WTC11 (cell line): ENCODE results near the gene SLC8A2. TPM values are rescaled to one million over a fixed set of nuclear protein-coding genes. Genes with fewer than 3 reads are reported as not detected.

Experiments used
- ATAC-seq: fragments of 200-7000 bp; cut with Tn5 transposase; 2 replicates; pipeline ENCODE4 v1.10.0; 2021; ENCODE audit warnings: mild to moderate bottlenecking, moderate library complexity
- CTCF ChIA-PET: fragments of 300-600 bp; sonication (Branson Sonifier 250); formaldehyde crosslinking; loops from one replicate; lab custom pipeline; 2021; ENCODE audit warnings: antibody characterized with exemption; lab: Charles Lee
- POLR2A ChIA-PET: fragments of 350-600 bp; sonication (Branson Sonifier 250); formaldehyde crosslinking; loops from one replicate; lab custom pipeline; 2021; ENCODE audit warnings: antibody characterized with exemption; lab: Charles Lee
- DNase-seq: peaks from one replicate; pipeline ENCODE4 v3.0.0; 2021; ENCODE audit warnings: low spot score
- H3K27ac Mint-ChIP-seq: 2 replicates; pipeline ENCODE4 v1.8.0; 2021; ENCODE audit warnings: mixed read lengths
- H3K27me3 Mint-ChIP-seq: 2 replicates; pipeline ENCODE4 v1.8.0; 2021; ENCODE audit warnings: low read depth, mild to moderate bottlenecking, moderate library complexity, mixed read lengths
- H3K36me3 Mint-ChIP-seq: 2 replicates; pipeline ENCODE4 v1.8.0; 2021; ENCODE audit warnings: mixed read lengths
- H3K4me1 Mint-ChIP-seq: 2 replicates; pipeline ENCODE4 v1.8.0; 2022; ENCODE audit warnings: mixed read lengths
- H3K4me3 Mint-ChIP-seq: 2 replicates; pipeline ENCODE4 v1.8.0; 2021; ENCODE audit warnings: mild to moderate bottlenecking, moderate library complexity, mixed read lengths
- H3K9me3 Mint-ChIP-seq: 2 replicates; pipeline ENCODE4 v1.8.0; 2021; ENCODE audit warnings: mixed read lengths
- CBFB ChIP-seq: sonication (generic); formaldehyde crosslinking; IDR thresholded peaks from 2 replicates; pipeline ENCODE4 v1.8.1; 2022; ENCODE audit warnings: mild to moderate bottlenecking, low read depth, missing genetic modification reagents
- JAZF1 ChIP-seq: fragments of 250-450 bp; sonication (Bioruptor Pico); IDR thresholded peaks from 2 replicates; pipeline ENCODE4 v1.9.0; 2021; ENCODE audit warnings: moderate library complexity, mild to moderate bottlenecking, inconsistent platforms
- NFATC4 ChIP-seq: fragments of 250-450 bp; sonication (Bioruptor Pico); IDR thresholded peaks from 2 replicates; pipeline ENCODE4 v1.9.0; 2021; ENCODE audit warnings: mild to moderate bottlenecking
- NR2C2 ChIP-seq: sonication (generic); formaldehyde crosslinking; IDR thresholded peaks from 2 replicates; pipeline ENCODE4 v1.8.0; 2022; ENCODE audit warnings: mild to moderate bottlenecking, missing genetic modification reagents
- OVOL2 ChIP-seq: fragments of 250-450 bp; sonication (Bioruptor Pico); IDR thresholded peaks from 2 replicates; pipeline ENCODE4 v1.9.0; 2021; ENCODE audit warnings: mild to moderate bottlenecking, borderline replicate concordance
- SP1 ChIP-seq: sonication (generic); formaldehyde crosslinking; conservative IDR thresholded peaks from 2 replicates; pipeline ENCODE4 v1.8.1; 2022; ENCODE audit warnings: missing genetic modification reagents
- TP53 ChIP-seq: sonication (generic); formaldehyde crosslinking; IDR thresholded peaks from 2 replicates; pipeline ENCODE4 v1.8.1; 2023; ENCODE audit warnings: mild to moderate bottlenecking, missing genetic modification reagents
- ZBTB21 ChIP-seq: sonication (generic); formaldehyde crosslinking; IDR thresholded peaks from 2 replicates; pipeline ENCODE4 v1.8.1; 2023; ENCODE audit warnings: mild to moderate bottlenecking, missing genetic modification reagents, borderline replicate concordance
- ZNF671 ChIP-seq: fragments of 250-450 bp; sonication (Bioruptor Pico); IDR thresholded peaks from 2 replicates; pipeline ENCODE4 v1.8.0; 2021; ENCODE audit warnings: mild to moderate bottlenecking
- total RNA-seq: library from RNA; stranded (reverse); gene quantifications from 3 replicates; pipeline ENCODE4 v1.2.3, GENCODE V29; 2021
- TF ChIP-seq, protein P1 (sequence below): sonication (generic); formaldehyde crosslinking; IDR thresholded peaks from 2 replicates; pipeline ENCODE4 v1.8.0; 2023; ENCODE audit warnings: mild to moderate bottlenecking, missing genetic modification reagents
- TF ChIP-seq, protein P2 (sequence below): fragments of 200-600 bp; IDR thresholded peaks from 2 replicates; pipeline ENCODE4 v1.8.0; 2022; ENCODE audit warnings: antibody characterized with exemption
- TF ChIP-seq, protein P3 (sequence below): fragments of 250-450 bp; sonication (Bioruptor Pico); IDR thresholded peaks from 2 replicates; pipeline ENCODE4 v2.1.2; 2022; ENCODE audit warnings: mild to moderate bottlenecking, moderate library complexity
- TF ChIP-seq, protein P4 (sequence below): sonication (generic); formaldehyde crosslinking; conservative IDR thresholded peaks from 2 replicates; pipeline ENCODE4 v1.8.1; 2023; ENCODE audit warnings: mild to moderate bottlenecking, low read depth, missing genetic modification reagents, moderate library complexity
- TF ChIP-seq, protein P5 (sequence below): sonication (generic); formaldehyde crosslinking; IDR thresholded peaks from 2 replicates; pipeline ENCODE4 v1.8.1; 2022; ENCODE audit warnings: mild to moderate bottlenecking, moderate library complexity, missing genetic modification reagents

The SLC8A2 gene
- total RNA-seq, 1 experiment from 2014 or later, result 6.5 TPM

DNA sequence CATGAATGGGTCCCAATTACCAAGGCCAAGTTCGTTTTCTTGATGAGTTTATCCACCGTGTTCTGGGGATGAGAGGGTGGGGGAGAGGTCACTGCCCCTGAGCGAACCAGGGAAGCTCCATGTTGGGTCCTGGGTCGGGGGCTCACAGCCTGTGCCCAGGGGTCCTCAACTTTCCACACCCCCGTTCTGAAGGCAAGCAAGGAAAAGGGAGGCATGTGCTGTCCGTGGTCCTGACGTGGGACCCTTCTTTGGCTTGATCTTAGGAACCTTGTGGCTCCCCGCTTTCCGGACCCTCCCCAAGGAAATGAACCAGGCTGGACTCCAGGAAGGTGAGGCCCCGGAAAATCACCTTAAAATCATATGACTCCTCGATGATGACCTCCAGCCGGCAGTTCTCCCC is 34.2 kb downstream of the SLC8A2 start:
- H3K9me3 Mint-ChIP-seq, result no peaks in the 10 kb centered on the region
- POLR2A ChIA-PET, result interaction anchor here (0.9 kb wide), 1 partner anchor 97 kb away, joined by 3 read pairs; no protein-coding TSS in a partner anchor
- H3K27ac Mint-ChIP-seq, result no peak overlapping the region
- no peak overlapping the region for H3K4me3 Mint-ChIP-seq
- no peak for TF ChIP-seq OVOL2 (CRISPR knock-in tag)
- TF ChIP-seq, protein P1, sequence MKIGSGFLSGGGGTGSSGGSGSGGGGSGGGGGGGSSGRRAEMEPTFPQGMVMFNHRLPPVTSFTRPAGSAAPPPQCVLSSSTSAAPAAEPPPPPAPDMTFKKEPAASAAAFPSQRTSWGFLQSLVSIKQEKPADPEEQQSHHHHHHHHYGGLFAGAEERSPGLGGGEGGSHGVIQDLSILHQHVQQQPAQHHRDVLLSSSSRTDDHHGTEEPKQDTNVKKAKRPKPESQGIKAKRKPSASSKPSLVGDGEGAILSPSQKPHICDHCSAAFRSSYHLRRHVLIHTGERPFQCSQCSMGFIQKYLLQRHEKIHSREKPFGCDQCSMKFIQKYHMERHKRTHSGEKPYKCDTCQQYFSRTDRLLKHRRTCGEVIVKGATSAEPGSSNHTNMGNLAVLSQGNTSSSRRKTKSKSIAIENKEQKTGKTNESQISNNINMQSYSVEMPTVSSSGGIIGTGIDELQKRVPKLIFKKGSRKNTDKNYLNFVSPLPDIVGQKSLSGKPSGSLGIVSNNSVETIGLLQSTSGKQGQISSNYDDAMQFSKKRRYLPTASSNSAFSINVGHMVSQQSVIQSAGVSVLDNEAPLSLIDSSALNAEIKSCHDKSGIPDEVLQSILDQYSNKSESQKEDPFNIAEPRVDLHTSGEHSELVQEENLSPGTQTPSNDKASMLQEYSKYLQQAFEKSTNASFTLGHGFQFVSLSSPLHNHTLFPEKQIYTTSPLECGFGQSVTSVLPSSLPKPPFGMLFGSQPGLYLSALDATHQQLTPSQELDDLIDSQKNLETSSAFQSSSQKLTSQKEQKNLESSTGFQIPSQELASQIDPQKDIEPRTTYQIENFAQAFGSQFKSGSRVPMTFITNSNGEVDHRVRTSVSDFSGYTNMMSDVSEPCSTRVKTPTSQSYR, result 0 out of 2 replicates have a peak, but pooled peaks have one; percentile 54
- DNase-seq (no peak), ATAC-seq (no peak)
- H3K27me3 Mint-ChIP-seq, result peaks cover 12% of the 10 kb centered on the region
- peaks cover 8% of the 10 kb centered on the region for H3K4me1 Mint-ChIP-seq
- CTCF ChIA-PET, result interaction anchor here (0.8 to 4.5 kb wide), 9 partner anchors 46 to 275 kb away, joined by 3 to 94 read pairs (median 11); partner anchors contain the start of genes DHX34, EHD2, KPTN and NAPA
- H3K36me3 Mint-ChIP-seq, result no peaks in the 10 kb centered on the region

DNA sequence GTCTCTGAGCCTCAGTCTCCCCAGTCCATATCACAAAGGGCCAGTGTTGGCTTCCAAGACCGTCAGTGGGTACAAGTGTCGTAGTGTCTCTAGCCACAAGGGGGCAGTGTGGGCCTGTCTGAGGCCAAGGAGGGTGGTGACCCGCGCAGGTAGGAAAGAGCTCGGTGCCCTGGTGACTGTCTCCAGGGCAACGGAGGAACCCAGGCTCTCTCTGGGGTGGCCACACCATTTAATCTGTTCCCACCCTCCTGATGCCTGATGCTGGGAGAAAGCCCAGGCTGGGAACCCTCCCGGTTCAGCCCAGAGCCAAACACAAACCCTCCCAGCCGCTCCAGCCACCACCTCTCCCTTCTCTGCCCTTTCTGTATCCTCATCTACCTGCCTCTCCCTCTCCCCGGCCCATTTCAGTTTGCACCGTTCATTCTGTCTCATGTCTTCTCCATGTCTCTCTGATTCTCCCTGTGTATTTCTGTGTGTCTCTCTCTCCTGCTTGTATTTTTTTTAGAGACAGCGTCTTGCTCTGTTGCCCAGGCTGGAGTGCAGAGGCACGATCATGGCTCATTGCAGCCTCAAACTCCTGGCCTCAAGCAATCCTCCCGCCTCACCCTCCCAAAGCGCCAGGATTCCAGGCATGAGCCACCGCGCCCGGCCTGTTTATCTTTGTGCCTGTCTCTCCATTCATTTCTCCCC is 34.8 kb downstream of the SLC8A2 start:
- peak overlapping the region; percentile 66 for H3K27ac Mint-ChIP-seq
- peak; percentile 90 for DNase-seq
- POLR2A ChIA-PET, result interaction anchor here (0.6 to 1.0 kb wide), 3 partner anchors 35 to 47 kb away, joined by 3 to 4 read pairs (median 3); partner anchors contain the start of gene SLC8A2
- no peaks in the 10 kb centered on the region for H3K9me3 Mint-ChIP-seq
- H3K36me3 Mint-ChIP-seq, result no peaks in the 10 kb centered on the region; the same call in 1 of the 2 replicates
- TF ChIP-seq, protein P2, sequence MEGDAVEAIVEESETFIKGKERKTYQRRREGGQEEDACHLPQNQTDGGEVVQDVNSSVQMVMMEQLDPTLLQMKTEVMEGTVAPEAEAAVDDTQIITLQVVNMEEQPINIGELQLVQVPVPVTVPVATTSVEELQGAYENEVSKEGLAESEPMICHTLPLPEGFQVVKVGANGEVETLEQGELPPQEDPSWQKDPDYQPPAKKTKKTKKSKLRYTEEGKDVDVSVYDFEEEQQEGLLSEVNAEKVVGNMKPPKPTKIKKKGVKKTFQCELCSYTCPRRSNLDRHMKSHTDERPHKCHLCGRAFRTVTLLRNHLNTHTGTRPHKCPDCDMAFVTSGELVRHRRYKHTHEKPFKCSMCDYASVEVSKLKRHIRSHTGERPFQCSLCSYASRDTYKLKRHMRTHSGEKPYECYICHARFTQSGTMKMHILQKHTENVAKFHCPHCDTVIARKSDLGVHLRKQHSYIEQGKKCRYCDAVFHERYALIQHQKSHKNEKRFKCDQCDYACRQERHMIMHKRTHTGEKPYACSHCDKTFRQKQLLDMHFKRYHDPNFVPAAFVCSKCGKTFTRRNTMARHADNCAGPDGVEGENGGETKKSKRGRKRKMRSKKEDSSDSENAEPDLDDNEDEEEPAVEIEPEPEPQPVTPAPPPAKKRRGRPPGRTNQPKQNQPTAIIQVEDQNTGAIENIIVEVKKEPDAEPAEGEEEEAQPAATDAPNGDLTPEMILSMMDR, result peak; percentile 92
- TF ChIP-seq JAZF1, result no peak
- CTCF ChIA-PET, result interaction anchor here (0.6 to 4.5 kb wide), 69 partner anchors 9 to 378 kb away, joined by 3 to 98 read pairs (median 5); partner anchors contain the start of genes CCDC9, DHX34, EHD2 and INAFM1
- H3K4me1 Mint-ChIP-seq, result peaks cover 8% of the 10 kb centered on the region
- no peak overlapping the region for H3K4me3 Mint-ChIP-seq
- peak; percentile 90 for ATAC-seq
- H3K27me3 Mint-ChIP-seq, result peaks cover 15% of the 10 kb centered on the region

DNA sequence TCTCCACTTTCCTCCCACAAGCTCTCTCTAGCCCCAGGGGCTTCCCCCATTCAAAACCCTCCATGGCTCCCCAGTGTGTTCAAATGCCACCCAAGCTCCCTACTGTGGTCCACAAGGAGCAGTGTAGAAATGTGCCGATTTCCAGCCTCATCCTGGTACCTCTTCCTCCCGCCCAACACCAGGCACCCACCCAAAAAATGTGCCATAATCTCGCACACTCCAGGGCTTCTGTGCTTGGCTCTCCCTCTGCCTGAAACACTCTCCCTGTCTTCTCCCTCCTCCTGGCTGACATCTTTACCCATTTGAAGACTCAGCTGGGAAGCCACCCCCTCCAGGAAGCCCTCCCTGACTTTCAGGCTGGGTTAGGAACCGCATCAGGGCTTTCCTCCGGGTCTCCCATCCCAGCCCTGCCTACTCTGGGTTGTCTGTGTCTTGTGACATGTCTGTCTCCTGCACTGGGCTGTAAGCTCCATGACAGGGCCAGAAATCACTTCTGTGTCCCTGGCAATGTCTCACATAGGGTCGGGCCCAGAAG is 35.7 kb downstream of the SLC8A2 start:
- H3K36me3 Mint-ChIP-seq, result no peaks in the 10 kb centered on the region; the same call in 1 of the 2 replicates
- no peak for ATAC-seq
- H3K27me3 Mint-ChIP-seq, result peaks cover 24% of the 10 kb centered on the region
- no peak for TF ChIP-seq ZBTB21 (CRISPR knock-in tag)
- TF ChIP-seq, protein P3, sequence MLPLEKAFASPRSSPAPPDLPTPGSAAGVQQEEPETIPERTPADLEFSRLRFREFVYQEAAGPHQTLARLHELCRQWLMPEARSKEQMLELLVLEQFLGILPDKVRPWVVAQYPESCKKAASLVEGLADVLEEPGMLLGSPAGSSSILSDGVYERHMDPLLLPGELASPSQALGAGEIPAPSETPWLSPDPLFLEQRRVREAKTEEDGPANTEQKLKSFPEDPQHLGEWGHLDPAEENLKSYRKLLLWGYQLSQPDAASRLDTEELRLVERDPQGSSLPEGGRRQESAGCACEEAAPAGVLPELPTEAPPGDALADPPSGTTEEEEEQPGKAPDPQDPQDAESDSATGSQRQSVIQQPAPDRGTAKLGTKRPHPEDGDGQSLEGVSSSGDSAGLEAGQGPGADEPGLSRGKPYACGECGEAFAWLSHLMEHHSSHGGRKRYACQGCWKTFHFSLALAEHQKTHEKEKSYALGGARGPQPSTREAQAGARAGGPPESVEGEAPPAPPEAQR (CRISPR knock-in tag), result no peak
- TF ChIP-seq, protein P4, sequence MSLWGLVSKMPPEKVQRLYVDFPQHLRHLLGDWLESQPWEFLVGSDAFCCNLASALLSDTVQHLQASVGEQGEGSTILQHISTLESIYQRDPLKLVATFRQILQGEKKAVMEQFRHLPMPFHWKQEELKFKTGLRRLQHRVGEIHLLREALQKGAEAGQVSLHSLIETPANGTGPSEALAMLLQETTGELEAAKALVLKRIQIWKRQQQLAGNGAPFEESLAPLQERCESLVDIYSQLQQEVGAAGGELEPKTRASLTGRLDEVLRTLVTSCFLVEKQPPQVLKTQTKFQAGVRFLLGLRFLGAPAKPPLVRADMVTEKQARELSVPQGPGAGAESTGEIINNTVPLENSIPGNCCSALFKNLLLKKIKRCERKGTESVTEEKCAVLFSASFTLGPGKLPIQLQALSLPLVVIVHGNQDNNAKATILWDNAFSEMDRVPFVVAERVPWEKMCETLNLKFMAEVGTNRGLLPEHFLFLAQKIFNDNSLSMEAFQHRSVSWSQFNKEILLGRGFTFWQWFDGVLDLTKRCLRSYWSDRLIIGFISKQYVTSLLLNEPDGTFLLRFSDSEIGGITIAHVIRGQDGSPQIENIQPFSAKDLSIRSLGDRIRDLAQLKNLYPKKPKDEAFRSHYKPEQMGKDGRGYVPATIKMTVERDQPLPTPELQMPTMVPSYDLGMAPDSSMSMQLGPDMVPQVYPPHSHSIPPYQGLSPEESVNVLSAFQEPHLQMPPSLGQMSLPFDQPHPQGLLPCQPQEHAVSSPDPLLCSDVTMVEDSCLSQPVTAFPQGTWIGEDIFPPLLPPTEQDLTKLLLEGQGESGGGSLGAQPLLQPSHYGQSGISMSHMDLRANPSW, result no peak
- TF ChIP-seq, protein P5, sequence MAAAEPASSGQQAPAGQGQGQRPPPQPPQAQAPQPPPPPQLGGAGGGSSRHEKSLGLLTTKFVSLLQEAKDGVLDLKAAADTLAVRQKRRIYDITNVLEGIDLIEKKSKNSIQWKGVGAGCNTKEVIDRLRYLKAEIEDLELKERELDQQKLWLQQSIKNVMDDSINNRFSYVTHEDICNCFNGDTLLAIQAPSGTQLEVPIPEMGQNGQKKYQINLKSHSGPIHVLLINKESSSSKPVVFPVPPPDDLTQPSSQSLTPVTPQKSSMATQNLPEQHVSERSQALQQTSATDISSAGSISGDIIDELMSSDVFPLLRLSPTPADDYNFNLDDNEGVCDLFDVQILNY (CRISPR knock-in tag), result no peak
- no peak for TF ChIP-seq CBFB (CRISPR knock-in tag)
- TF ChIP-seq TP53 (CRISPR knock-in tag), result no peak
- no peak for TF ChIP-seq ZNF671 (CRISPR knock-in tag)
- TF ChIP-seq NFATC4, result no peak
- TF ChIP-seq, protein P2, result no peak
- TF ChIP-seq NR2C2 (CRISPR knock-in tag), result no peak
- TF ChIP-seq SP1 (CRISPR knock-in tag), result no peak
- no peak for DNase-seq
- H3K4me3 Mint-ChIP-seq, result no peak overlapping the region
- H3K9me3 Mint-ChIP-seq, result no peaks in the 10 kb centered on the region
- CTCF ChIA-PET, result interaction anchor here (0.9 to 4.5 kb wide), 29 partner anchors 8 to 300 kb away, joined by 3 to 98 read pairs (median 13); partner anchors contain the start of genes EHD2, KPTN, NAPA and SLC8A2
- H3K4me1 Mint-ChIP-seq, result peaks cover 8% of the 10 kb centered on the region
- peak overlapping the region; percentile 33; the same call in 1 of the 2 replicates for H3K27ac Mint-ChIP-seq
- POLR2A ChIA-PET, result interaction anchor here (1.0 kb wide), 1 partner anchor 48 kb away, joined by 3 read pairs; no protein-coding TSS in a partner anchor
